Measurements from ENCODE around the gene APC. TPM values are rescaled to one million over a fixed set of nuclear protein-coding genes. Genes with fewer than 3 reads are reported as not detected.
A peak's percentile ranks its signal among the peaks of the same experiment; 100 is the strongest.

APC gene
- total and polyA plus RNA-seq, 2 of the 13 experiments (the other 11 are each of a cell fraction or from before 2014, with no cell fraction given): 6.1 to 19.0 TPM

DNA sequence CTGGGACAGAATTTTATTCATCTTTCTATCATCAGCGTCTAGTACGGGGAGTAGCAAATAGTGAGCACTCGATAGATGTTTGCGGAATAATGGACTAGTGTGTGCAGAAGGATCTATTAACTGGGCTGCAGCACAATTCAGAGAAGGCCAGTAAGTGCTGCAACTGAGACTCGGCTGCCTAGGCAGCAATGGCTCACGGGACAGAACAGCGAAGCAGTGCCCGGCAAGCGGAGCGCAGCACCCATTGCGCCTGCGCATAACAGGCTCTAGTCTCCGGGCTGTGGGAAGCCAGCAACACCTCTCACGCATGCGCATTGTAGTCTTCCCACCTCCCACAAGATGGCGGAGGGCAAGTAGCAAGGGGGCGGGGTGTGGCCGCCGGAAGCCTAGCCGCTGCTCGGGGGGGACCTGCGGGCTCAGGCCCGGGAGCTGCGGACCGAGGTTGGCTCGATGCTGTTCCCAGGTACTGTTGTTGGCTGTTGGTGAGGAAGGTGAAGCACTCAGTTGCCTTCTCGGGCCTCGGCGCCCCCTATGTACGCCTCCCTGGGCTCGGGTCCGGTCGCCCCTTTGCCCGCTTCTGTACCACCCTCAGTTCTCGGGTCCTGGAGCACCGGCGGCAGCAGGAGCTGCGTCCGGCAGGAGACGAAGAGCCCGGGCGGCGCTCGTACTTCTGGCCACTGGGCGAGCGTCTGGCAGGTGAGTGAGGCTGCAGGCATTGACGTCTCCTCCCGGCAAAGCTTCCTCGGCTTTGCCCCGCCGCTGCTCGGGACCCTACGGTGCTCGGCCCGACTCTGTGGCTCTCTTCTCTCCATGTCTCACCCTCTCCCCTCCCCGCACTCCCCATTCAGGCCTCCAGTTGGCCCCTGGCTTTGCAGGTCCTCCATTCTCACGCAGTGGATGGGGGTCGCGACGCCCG, 30.2 kb upstream of the APC start (continued):
- no peak for TF ChIP-seq SMAD9 (CRISPR knock-in tag; IDR thresholded peaks at IDR 0.05)
- 0 out of 2 replicates have a peak, but pooled peaks have one; percentile 60 for TF ChIP-seq ZNF557 (CRISPR knock-in tag; IDR thresholded peaks at IDR 0.05)
- TF ChIP-seq ASH2L (IDR thresholded peaks at IDR 0.05; ENCODE audit: insufficient read length, low read depth, low read length): peak; percentile 76
- TF ChIP-seq GATA4 (IDR thresholded peaks at IDR 0.05; ENCODE audit: borderline replicate concordance, low read depth): peak; percentile 59; the same call in 1 of the 2 replicates
- TF ChIP-seq NFKB2 (CRISPR knock-in tag; IDR thresholded peaks at IDR 0.05; ENCODE audit: borderline replicate concordance): peak; percentile 94; the same call in 1 of the 2 replicates
- no peak for TF ChIP-seq PPARG (CRISPR knock-in tag; conservative IDR thresholded peaks at IDR 0.05)
- TF ChIP-seq TARDBP (CRISPR knock-in tag; IDR thresholded peaks at IDR 0.05): peak; percentile 46; the same call in 1 of the 2 replicates
- TF ChIP-seq ZNF616 (CRISPR knock-in tag; IDR thresholded peaks at IDR 0.05; ENCODE audit: low read depth): 0 out of 2 replicates have a peak, but pooled peaks have one; percentile 26
- peak; percentile 30 for TF ChIP-seq SRSF1 (optimal IDR thresholded peaks at IDR 0.05; ENCODE audit: low read depth, low read length)
- TF ChIP-seq HDAC2 (CRISPR knock-in tag; IDR thresholded peaks at IDR 0.05): peak; percentile 62
- TF ChIP-seq KLF11 (CRISPR knock-in tag; IDR thresholded peaks at IDR 0.05): no peak
- no peak for TF ChIP-seq HMGA1 (CRISPR knock-in tag; conservative IDR thresholded peaks at IDR 0.05)
- TF ChIP-seq HDAC1 (CRISPR knock-in tag; IDR thresholded peaks at IDR 0.05): no peak
- no peak; the same call in 1 of the 2 replicates for TF ChIP-seq ZNF546 (CRISPR knock-in tag; conservative IDR thresholded peaks at IDR 0.05)
- TF ChIP-seq ZNF136 (CRISPR knock-in tag; IDR thresholded peaks at IDR 0.05; ENCODE audit: low read depth): 0 out of 2 replicates have a peak, but pooled peaks have one; percentile 77
- TF ChIP-seq KDM2A (CRISPR knock-in tag; IDR thresholded peaks at IDR 0.05; ENCODE audit: borderline replicate concordance, low read depth): peak; percentile 12; the same call in 1 of the 2 replicates
- TF ChIP-seq, protein P1, sequence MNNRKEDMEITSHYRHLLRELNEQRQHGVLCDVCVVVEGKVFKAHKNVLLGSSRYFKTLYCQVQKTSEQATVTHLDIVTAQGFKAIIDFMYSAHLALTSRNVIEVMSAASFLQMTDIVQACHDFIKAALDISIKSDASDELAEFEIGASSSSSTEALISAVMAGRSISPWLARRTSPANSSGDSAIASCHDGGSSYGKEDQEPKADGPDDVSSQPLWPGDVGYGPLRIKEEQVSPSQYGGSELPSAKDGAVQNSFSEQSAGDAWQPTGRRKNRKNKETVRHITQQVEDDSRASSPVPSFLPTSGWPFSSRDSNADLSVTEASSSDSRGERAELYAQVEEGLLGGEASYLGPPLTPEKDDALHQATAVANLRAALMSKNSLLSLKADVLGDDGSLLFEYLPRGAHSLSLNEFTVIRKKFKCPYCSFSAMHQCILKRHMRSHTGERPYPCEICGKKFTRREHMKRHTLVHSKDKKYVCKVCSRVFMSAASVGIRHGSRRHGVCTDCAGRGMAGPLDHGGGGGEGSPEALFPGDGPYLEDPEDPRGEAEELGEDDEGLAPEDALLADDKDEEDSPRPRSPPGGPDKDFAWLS (CRISPR knock-in tag; IDR thresholded peaks at IDR 0.05; ENCODE audit: borderline replicate concordance): no peak
- peak; percentile 72 for TF ChIP-seq ZBTB38 (CRISPR knock-in tag; IDR thresholded peaks at IDR 0.05)
- TF ChIP-seq TRAFD1 (CRISPR knock-in tag; IDR thresholded peaks at IDR 0.05; ENCODE audit: borderline replicate concordance): no peak
- TF ChIP-seq, protein P2, sequence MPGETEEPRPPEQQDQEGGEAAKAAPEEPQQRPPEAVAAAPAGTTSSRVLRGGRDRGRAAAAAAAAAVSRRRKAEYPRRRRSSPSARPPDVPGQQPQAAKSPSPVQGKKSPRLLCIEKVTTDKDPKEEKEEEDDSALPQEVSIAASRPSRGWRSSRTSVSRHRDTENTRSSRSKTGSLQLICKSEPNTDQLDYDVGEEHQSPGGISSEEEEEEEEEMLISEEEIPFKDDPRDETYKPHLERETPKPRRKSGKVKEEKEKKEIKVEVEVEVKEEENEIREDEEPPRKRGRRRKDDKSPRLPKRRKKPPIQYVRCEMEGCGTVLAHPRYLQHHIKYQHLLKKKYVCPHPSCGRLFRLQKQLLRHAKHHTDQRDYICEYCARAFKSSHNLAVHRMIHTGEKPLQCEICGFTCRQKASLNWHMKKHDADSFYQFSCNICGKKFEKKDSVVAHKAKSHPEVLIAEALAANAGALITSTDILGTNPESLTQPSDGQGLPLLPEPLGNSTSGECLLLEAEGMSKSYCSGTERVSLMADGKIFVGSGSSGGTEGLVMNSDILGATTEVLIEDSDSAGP (CRISPR knock-in tag; IDR thresholded peaks at IDR 0.05; ENCODE audit: borderline replicate concordance): peak; percentile 83; the same call in 1 of the 2 replicates
- TF ChIP-seq HBP1 (CRISPR knock-in tag; IDR thresholded peaks at IDR 0.05; ENCODE audit: low read depth): peak; percentile 60; the same call in 1 of the 2 replicates
- TF ChIP-seq RARA (CRISPR knock-in tag; IDR thresholded peaks at IDR 0.05): no peak
- TF ChIP-seq GZF1 (CRISPR knock-in tag; IDR thresholded peaks at IDR 0.05): peak; percentile 77; the same call in 1 of the 2 replicates
